Measurements from ENCODE around the gene RTN1.

The RTN1 gene

GRCh38 chr14:59869381-59870255, 958 bp downstream of the RTN1 start:
- peak overlapping the region; percentile 63 to 76 for H3K4me3 ChIP-seq
- DNase-seq, result no peak
- H3K4me1 ChIP-seq, result peaks cover 0 to 19% (median 5%) of the 10 kb centered on the region in 4 donors
- intact Hi-C loops (cut with DNase I; ENCODE audit: low total_unique reads), result no loop called here
- no peak for TF ChIP-seq CTCF (IDR thresholded peaks at IDR 0.05)
- H3K27me3 ChIP-seq, result no peaks in the 10 kb centered on the region
- H3K9me3 ChIP-seq, result no peaks in the 10 kb centered on the region
- H3K36me3 ChIP-seq, result no peaks in the 10 kb centered on the region
- peak overlapping the region; percentile 83 to 88 for H3K27ac ChIP-seq

- intact Hi-C loops (cut with DNase I; ENCODE audit: low total_unique reads), result no loop called here
- DNase-seq, result no peak
- no peak overlapping the region for H3K4me3 ChIP-seq
- TF ChIP-seq CTCF (IDR thresholded peaks at IDR 0.05), result no peak
- no peak overlapping the region for H3K27ac ChIP-seq
- H3K27me3 ChIP-seq, result no peaks in the 10 kb centered on the region
- no peaks in the 10 kb centered on the region for H3K9me3 ChIP-seq
- no peaks in the 10 kb centered on the region for H3K36me3 ChIP-seq
- H3K4me1 ChIP-seq, result peaks cover 0 to 19% (median 5%) of the 10 kb centered on the region in 4 donors
These were observed 2.6 kb downstream of the RTN1 start for GRCh38 chr14:59868021-59868420.

- no peaks in the 10 kb centered on the region for H3K9me3 ChIP-seq
- H3K36me3 ChIP-seq, result no peaks in the 10 kb centered on the region
- intact Hi-C loops (cut with DNase I; ENCODE audit: low total_unique reads), result no loop called here
- no peak overlapping the region for H3K27ac ChIP-seq
- no peak overlapping the region for H3K4me3 ChIP-seq
- no peak for DNase-seq
- no peak for TF ChIP-seq CTCF (IDR thresholded peaks at IDR 0.05)
- H3K4me1 ChIP-seq, result peaks cover 0 to 11% (median 0%) of the 10 kb centered on the region in 4 donors
- no peaks in the 10 kb centered on the region for H3K27me3 ChIP-seq
These were observed 6.6 kb downstream of the RTN1 start for GRCh38 chr14:59863806-59864525.

- intact Hi-C loops (cut with DNase I; ENCODE audit: low total_unique reads), result no loop called here
- DNase-seq, result no peak
- TF ChIP-seq CTCF (IDR thresholded peaks at IDR 0.05), result no peak
- Histone ChIP-seq H3K9me3 (peaks cover 0 to 11% (median 0%) of the 10 kb centered on the region in 3 donors), H3K27me3 (no peaks in the 10 kb centered on the region), H3K27ac (no peak overlapping the region), H3K36me3 (peaks cover 0 to 8% (median 0%) of the 10 kb centered on the region in 3 donors), H3K4me1 (peaks cover 0 to 9% (median 0%) of the 10 kb centered on the region in 4 donors), H3K4me3 (no peak overlapping the region)
These were observed 13.2 kb downstream of the RTN1 start for GRCh38 chr14:59857328-59857727.

GRCh38 chr14:59852350-59852749, 18.2 kb downstream of the RTN1 start:
- Histone ChIP-seq H3K4me1 (peaks cover 0 to 6% (median 0%) of the 10 kb centered on the region in 4 donors), H3K9me3 (peaks cover 0 to 11% (median 0%) of the 10 kb centered on the region in 3 donors), H3K4me3 (no peak overlapping the region), H3K27ac (no peak overlapping the region), H3K36me3 (peaks cover 0 to 8% (median 0%) of the 10 kb centered on the region in 3 donors), H3K27me3 (no peaks in the 10 kb centered on the region)
- no peak for TF ChIP-seq CTCF (IDR thresholded peaks at IDR 0.05)
- intact Hi-C loops (cut with DNase I; ENCODE audit: low total_unique reads), result no loop called here
- no peak for DNase-seq
